Fibroblast of lung (primary cell): Measurements from ENCODE around the gene THSD7A.

ENCODE experiments used
- EZH2 ChIP-seq: IDR thresholded peaks from 2 replicates; pipeline ENCODE4 v1.5.1; 2012; ENCODE audit warnings: low read length, control low read depth, mild to moderate bottlenecking; ENCODE audit errors: missing control alignments
- TF ChIP-seq, protein P1 (sequence below), 2 donors: IDR thresholded peaks in 1 of 2; conservative IDR thresholded peaks in 1 of 2; 1 replicate in 1 of 2; 2 replicates in 1 of 2; pipeline ENCODE4 v1.5.1; 2011 to 2012; ENCODE audit warnings: low read length in 2 of 2, control low read depth in 1 of 2, inconsistent platforms in 1 of 2, low read depth in 1 of 2, mild to moderate bottlenecking in 1 of 2

DNA sequence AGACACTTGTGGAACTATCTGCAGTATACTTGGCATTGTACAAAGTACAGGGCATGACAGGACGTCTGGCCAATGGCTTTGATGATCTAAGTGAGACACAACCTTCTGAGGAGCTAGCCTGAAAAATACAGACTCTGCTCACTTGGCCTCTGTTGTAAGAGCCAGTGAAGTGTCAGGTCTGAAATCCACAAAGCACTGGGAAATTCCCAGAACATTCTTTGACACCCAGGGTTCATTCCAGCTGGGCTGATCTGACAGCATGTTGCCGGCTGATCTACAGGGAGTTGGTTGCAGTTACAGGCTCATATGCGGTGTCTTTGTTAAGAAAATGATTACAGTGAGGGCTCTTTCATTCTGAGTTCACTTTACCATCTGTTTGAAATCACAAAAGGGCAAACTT lies 503.7 kb downstream of the THSD7A start:
- TF ChIP-seq, protein P1, sequence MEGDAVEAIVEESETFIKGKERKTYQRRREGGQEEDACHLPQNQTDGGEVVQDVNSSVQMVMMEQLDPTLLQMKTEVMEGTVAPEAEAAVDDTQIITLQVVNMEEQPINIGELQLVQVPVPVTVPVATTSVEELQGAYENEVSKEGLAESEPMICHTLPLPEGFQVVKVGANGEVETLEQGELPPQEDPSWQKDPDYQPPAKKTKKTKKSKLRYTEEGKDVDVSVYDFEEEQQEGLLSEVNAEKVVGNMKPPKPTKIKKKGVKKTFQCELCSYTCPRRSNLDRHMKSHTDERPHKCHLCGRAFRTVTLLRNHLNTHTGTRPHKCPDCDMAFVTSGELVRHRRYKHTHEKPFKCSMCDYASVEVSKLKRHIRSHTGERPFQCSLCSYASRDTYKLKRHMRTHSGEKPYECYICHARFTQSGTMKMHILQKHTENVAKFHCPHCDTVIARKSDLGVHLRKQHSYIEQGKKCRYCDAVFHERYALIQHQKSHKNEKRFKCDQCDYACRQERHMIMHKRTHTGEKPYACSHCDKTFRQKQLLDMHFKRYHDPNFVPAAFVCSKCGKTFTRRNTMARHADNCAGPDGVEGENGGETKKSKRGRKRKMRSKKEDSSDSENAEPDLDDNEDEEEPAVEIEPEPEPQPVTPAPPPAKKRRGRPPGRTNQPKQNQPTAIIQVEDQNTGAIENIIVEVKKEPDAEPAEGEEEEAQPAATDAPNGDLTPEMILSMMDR (conservative IDR thresholded peaks at IDR 0.05 in 1 of 2, IDR thresholded peaks at IDR 0.05 in 1 of 2; ENCODE audit: low read depth in 1 of 2, low read length in 2 of 2): no peak
- TF ChIP-seq EZH2: no peak
